HCT116 (cell line): ENCODE results near the gene PGBD5. TPM values are rescaled to one million over a fixed set of nuclear protein-coding genes. Genes with fewer than 3 reads are reported as not detected.

ENCODE experiments used
- ATAC-seq: fragments of 200-7000 bp; cut with Tn5 transposase; 2 replicates; pipeline ENCODE4 v1.9.1; 2020; ENCODE audit warnings: mild to moderate bottlenecking, moderate library complexity
- BruUV-seq: library from RNA; stranded (reverse); fragments of 400-500 nt; replicated peaks from 2 replicates; lab custom pipeline; 2021; lab: Mats Ljungman, UMichigan
- CTCF ChIA-PET: fragments of 300-600 bp; sonication (Branson Sonifier 250); formaldehyde crosslinking; loops from one replicate; lab custom pipeline; 2021; ENCODE audit warnings: antibody characterized with exemption; lab: Charles Lee
- POLR2A ChIA-PET: fragments of 300-600, 350-600 bp; sonication (Branson Sonifier 250); formaldehyde crosslinking; loops from one replicate; lab custom pipeline; 2021; ENCODE audit warnings: antibody characterized with exemption; lab: Charles Lee
- RAD21 ChIA-PET, 2 experiments: fragments of 300-600 bp; sonication (Branson Sonifier 250); formaldehyde crosslinking; loops; one replicate each; lab custom pipeline; 2023; ENCODE audit warnings: low total read pairs in 2 of 2; ENCODE audit not compliant: uncharacterized antibody in 2 of 2, unreplicated experiment in 2 of 2, low non-redundant PET in 1 of 2; lab: Charles Lee
- DNase-seq: peaks from one replicate; pipeline ENCODE4 v3.0.0-alpha.2; 2010; ENCODE audit warnings: low read depth, low spot score
- H2AFZ ChIP-seq: fragments of 200-600 bp; shearing (Covaris generic), sonication (generic); 2 replicates; pipeline ENCODE4 v1.6.1; 2017; ENCODE audit warnings: low read depth, mixed run types, mixed read lengths, antibody characterized with exemption, low read length; ENCODE audit not compliant: poor library complexity, severe bottlenecking
- H3K27ac ChIP-seq: 2 replicates; pipeline ENCODE4 v1.5.1; 2012; ENCODE audit warnings: low read depth, low read length
- H3K27me3 ChIP-seq: fragments of 200-600 bp; sonication (generic); 2 replicates; pipeline ENCODE4 v1.6.1; 2016; ENCODE audit warnings: mixed run types, low read length, mixed read lengths; ENCODE audit not compliant: insufficient read depth
- H3K36me3 ChIP-seq, 2 experiments: fragments of 200-500 bp in 1 of 2; fragments of 200-600 bp in 1 of 2; sonication (Bioruptor generic) in 1 of 2; sonication (generic) in 1 of 2; 2 replicates each; pipeline versions ENCODE4 v1.5.1 to v1.6.1; 2014 to 2016; ENCODE audit warnings: low read length in 2 of 2, inconsistent platforms in 1 of 2, mixed read lengths in 1 of 2, mixed run types in 1 of 2; ENCODE audit not compliant: insufficient read depth in 2 of 2, control insufficient read depth in 1 of 2
- H3K4me1 ChIP-seq, 2 experiments: fragments of 200-600 bp in 1 of 2; sonication (generic) in 1 of 2; 2 replicates each; pipeline versions ENCODE4 v1.5.1 to v1.6.1; 2012 to 2017; ENCODE audit warnings: low read length in 2 of 2, inconsistent platforms in 1 of 2, mild to moderate bottlenecking in 1 of 2, mixed read lengths in 1 of 2, mixed run types in 1 of 2, moderate library complexity in 1 of 2; ENCODE audit not compliant: insufficient read depth in 2 of 2, control insufficient read depth in 1 of 2
- H3K4me2 ChIP-seq: fragments of 200-600 bp; sonication (generic); 2 replicates; pipeline ENCODE4 v1.6.1; 2017; ENCODE audit warnings: mixed run types, low read length, mixed read lengths
- H3K4me3 ChIP-seq, 2 experiments: fragments of 200-600 bp in 1 of 2; sonication (generic) in 1 of 2; replicated peaks in 1 of 2; 2 replicates each; pipeline ENCODE4 v1.5.1; 2011 to 2016; ENCODE audit warnings: low read length in 2 of 2, control low read depth in 1 of 2, low read depth in 1 of 2, mild to moderate bottlenecking in 1 of 2, mixed read lengths in 1 of 2, mixed run types in 1 of 2
- H3K79me2 ChIP-seq: fragments of 200-600 bp; sonication (generic); 2 replicates; pipeline ENCODE4 v1.6.1; 2017; ENCODE audit warnings: mild to moderate bottlenecking, mixed run types, low read length, moderate library complexity, mixed read lengths; ENCODE audit not compliant: insufficient read depth
- H3K9ac ChIP-seq: fragments of 200-600 bp; sonication (generic); 2 replicates; pipeline ENCODE4 v1.6.1; 2016; ENCODE audit warnings: low read length, mixed read lengths
- H3K9me2 ChIP-seq: fragments of 200-600 bp; sonication (generic), shearing (Covaris generic); 2 replicates; pipeline ENCODE4 v1.6.1; 2017; ENCODE audit warnings: mixed run types, mild to moderate bottlenecking, moderate library complexity; ENCODE audit not compliant: insufficient read depth
- H3K9me3 ChIP-seq, 2 experiments: fragments of 200-500 bp in 1 of 2; fragments of 200-600 bp in 1 of 2; sonication (Bioruptor generic) in 1 of 2; sonication (generic) in 1 of 2; 2 replicates each; pipeline ENCODE4 v1.6.1; 2014 to 2017; ENCODE audit warnings: low read length in 2 of 2, mixed read lengths in 2 of 2, inconsistent platforms in 1 of 2, low read depth in 1 of 2, mild to moderate bottlenecking in 1 of 2, mixed run types in 1 of 2, moderate library complexity in 1 of 2; ENCODE audit not compliant: control insufficient read depth in 1 of 2, insufficient read depth in 1 of 2
- H4K20me1 ChIP-seq: fragments of 200-600 bp; sonication (generic), shearing (Covaris generic); 2 replicates; pipeline ENCODE4 v1.6.1; 2017; ENCODE audit warnings: mixed run types, mild to moderate bottlenecking, moderate library complexity; ENCODE audit not compliant: insufficient read depth
- CTCF ChIP-seq, 3 experiments: fragments of 200-600 bp in 1 of 3; sonication (generic) in 1 of 3; IDR thresholded peaks in 2 of 3; conservative IDR thresholded peaks in 1 of 3; 2 replicates each; pipeline ENCODE4 v1.5.1; 2012 to 2017; ENCODE audit warnings: low read depth in 2 of 3, low read length in 2 of 3, antibody characterized with exemption in 1 of 3, borderline replicate concordance in 1 of 3, control low read depth in 1 of 3, mild to moderate bottlenecking in 1 of 3, mixed read lengths in 1 of 3, mixed run types in 1 of 3, moderate library complexity in 1 of 3; ENCODE audit not compliant: insufficient read depth in 1 of 3
- EGR1 ChIP-seq: IDR thresholded peaks from 2 replicates; pipeline ENCODE4 v1.6.1; 2012; ENCODE audit warnings: low read depth
- EZH2phosphoT487 ChIP-seq: fragments of 200-600 bp; IDR thresholded peaks from 2 replicates; pipeline ENCODE4 v1.6.1; 2018; ENCODE audit warnings: antibody characterized with exemption, borderline replicate concordance
- RAD21 ChIP-seq: IDR thresholded peaks from 2 replicates; pipeline ENCODE4 v1.6.1; 2012; ENCODE audit warnings: low read depth, mild to moderate bottlenecking
- ZBTB33 ChIP-seq: IDR thresholded peaks from 2 replicates; pipeline ENCODE4 v1.6.1; 2011; ENCODE audit warnings: mild to moderate bottlenecking, low read length, moderate library complexity; ENCODE audit not compliant: insufficient replicate concordance; ENCODE audit errors: extremely low read depth
- intact Hi-C: fragments of 100-400 bp; cut with micrococcal nuclease; formaldehyde crosslinking; loops from 2 replicates; pipeline ENCODE4 v1.10.0; 2022
- total RNA-seq: library from RNA; stranded (reverse); gene quantifications from one replicate; pipeline ENCODE4 v1.2.1, GENCODE V29; 2021; ENCODE audit not compliant: unreplicated experiment
- TF ChIP-seq, protein P1 (sequence below): IDR thresholded peaks from 2 replicates; pipeline ENCODE4 v1.6.1; 2012

Gene PGBD5
- total RNA-seq, 1 experiment from 2014 or later: 0.27 TPM

GRCh38 chr1:230310381-230311163 is 115.6 kb downstream of the PGBD5 start:
- peaks cover 3 to 15% of the 10 kb centered on the region in 2 experiments; a peak in 3 of 4 replicates for H3K4me1 ChIP-seq
- POLR2A ChIA-PET: no interaction called here
- no peaks in the 10 kb centered on the region for H3K79me2 ChIP-seq
- DNase-seq (peak; percentile 60), ATAC-seq (peak; percentile 93)
- CTCF ChIA-PET: no interaction called here
- H3K36me3 ChIP-seq: no peaks in the 10 kb centered on the region
- H3K27ac ChIP-seq: no peak overlapping the region
- RAD21 ChIA-PET: interaction anchor here in 1 of 2 experiments (0.7 to 0.9 kb wide), 2 partner anchors 594 to 649 kb away, joined by 3 read pairs; no protein-coding TSS in a partner anchor
- no peaks in the 10 kb centered on the region for H3K9me3 ChIP-seq
- H3K9ac ChIP-seq: no peak overlapping the region
- intact Hi-C loops: loop anchor here (1.0 to 5.0 kb wide), 6 partner anchors 463 to 1052 kb away; partner anchors contain the start of gene ABCB10
- H2AFZ ChIP-seq: peak overlapping the region; percentile 76
- H4K20me1 ChIP-seq: no peaks in the 10 kb centered on the region
- H3K9me2 ChIP-seq: no peaks in the 10 kb centered on the region
- peak overlapping the region; percentile 31; the same call in 1 of the 2 replicates for H3K4me2 ChIP-seq
- no peak overlapping the region for H3K4me3 ChIP-seq
- H3K27me3 ChIP-seq: 0 out of 2 replicates have a peak, but pooled peaks cover 7% of the 10 kb centered on the region
- BruUV-seq: no TSS peak
- TF ChIP-seq CTCF (IDR thresholded peaks at IDR 0.05 in 2 of 3, conservative IDR thresholded peaks at IDR 0.05 in 1 of 3; ENCODE audit: borderline replicate concordance in 1 of 3, insufficient read depth in 1 of 3, low read depth in 2 of 3, low read length in 2 of 3): peak; percentile 82 to 88 (median 88)
- peak; percentile 98 for TF ChIP-seq RAD21
- TF ChIP-seq EGR1: no peak

GRCh38 chr1:230309646-230310177 is 116.4 kb downstream of the PGBD5 start:
- Histone ChIP-seq H3K79me2 (no peaks in the 10 kb centered on the region), H3K27ac (no peak overlapping the region), H3K9ac (no peak overlapping the region), H3K4me3 (no peak overlapping the region), H3K4me2 (no peak overlapping the region), H4K20me1 (no peaks in the 10 kb centered on the region), H3K9me2 (no peaks in the 10 kb centered on the region), H3K36me3 (no peaks in the 10 kb centered on the region), H2AFZ (no peak overlapping the region), H3K9me3 (no peaks in the 10 kb centered on the region), H3K4me1 (peaks cover 3 to 15% of the 10 kb centered on the region in 2 experiments; a peak in 3 of 4 replicates), H3K27me3 (0 out of 2 replicates have a peak, but pooled peaks cover 7% of the 10 kb centered on the region)
- RAD21 ChIA-PET: interaction anchor here in 1 of 2 experiments (0.5 to 0.9 kb wide), 3 partner anchors 124 to 649 kb away, joined by 3 read pairs; no protein-coding TSS in a partner anchor
- DNase-seq (no peak), ATAC-seq (no peak)
- BruUV-seq: no TSS peak
- POLR2A ChIA-PET: no interaction called here
- TF ChIP-seq EZH2phosphoT487 (no peak), ZBTB33 (no peak)
- TF ChIP-seq, protein P1, sequence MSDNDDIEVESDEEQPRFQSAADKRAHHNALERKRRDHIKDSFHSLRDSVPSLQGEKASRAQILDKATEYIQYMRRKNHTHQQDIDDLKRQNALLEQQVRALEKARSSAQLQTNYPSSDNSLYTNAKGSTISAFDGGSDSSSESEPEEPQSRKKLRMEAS: no peak
- CTCF ChIA-PET: no interaction called here
- intact Hi-C loops: loop anchor here (1.0 to 5.0 kb wide), 6 partner anchors 462 to 1051 kb away; partner anchors contain the start of gene ABCB10
